Measurements from ENCODE around the gene MORN1. TPM values are rescaled to one million over a fixed set of nuclear protein-coding genes. Genes with fewer than 3 reads are reported as not detected.

The MORN1 gene
- total and polyA plus RNA-seq, 8 donors: 2.6 to 18.1 (median 5.7) TPM

- no peak for DNase-seq
- WGBS, 5 donors: 86 to 91% (median 91%) methylated on average over 9 to 20 of the region's 20 CpGs
- no peaks in the 10 kb centered on the region for H3K27me3 ChIP-seq
- peaks cover 0 to 28% (median 21%) of the 10 kb centered on the region in 4 donors for H3K36me3 ChIP-seq
- TF ChIP-seq POLR2A (IDR thresholded peaks at IDR 0.05): no peak
- no peak for TF ChIP-seq POLR2AphosphoS5 (IDR thresholded peaks at IDR 0.05)
- no peak for TF ChIP-seq EP300 (IDR thresholded peaks at IDR 0.05)
- TF ChIP-seq, protein P1, sequence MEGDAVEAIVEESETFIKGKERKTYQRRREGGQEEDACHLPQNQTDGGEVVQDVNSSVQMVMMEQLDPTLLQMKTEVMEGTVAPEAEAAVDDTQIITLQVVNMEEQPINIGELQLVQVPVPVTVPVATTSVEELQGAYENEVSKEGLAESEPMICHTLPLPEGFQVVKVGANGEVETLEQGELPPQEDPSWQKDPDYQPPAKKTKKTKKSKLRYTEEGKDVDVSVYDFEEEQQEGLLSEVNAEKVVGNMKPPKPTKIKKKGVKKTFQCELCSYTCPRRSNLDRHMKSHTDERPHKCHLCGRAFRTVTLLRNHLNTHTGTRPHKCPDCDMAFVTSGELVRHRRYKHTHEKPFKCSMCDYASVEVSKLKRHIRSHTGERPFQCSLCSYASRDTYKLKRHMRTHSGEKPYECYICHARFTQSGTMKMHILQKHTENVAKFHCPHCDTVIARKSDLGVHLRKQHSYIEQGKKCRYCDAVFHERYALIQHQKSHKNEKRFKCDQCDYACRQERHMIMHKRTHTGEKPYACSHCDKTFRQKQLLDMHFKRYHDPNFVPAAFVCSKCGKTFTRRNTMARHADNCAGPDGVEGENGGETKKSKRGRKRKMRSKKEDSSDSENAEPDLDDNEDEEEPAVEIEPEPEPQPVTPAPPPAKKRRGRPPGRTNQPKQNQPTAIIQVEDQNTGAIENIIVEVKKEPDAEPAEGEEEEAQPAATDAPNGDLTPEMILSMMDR (IDR thresholded peaks at IDR 0.05): no peak
- no peak overlapping the region for H3K4me3 ChIP-seq
- H3K4me1 ChIP-seq: no peaks in the 10 kb centered on the region
- intact Hi-C loops (cut with DNase I; ENCODE audit: low total_unique reads): no loop called here
- no peaks in the 10 kb centered on the region for H3K9me3 ChIP-seq
- H3K27ac ChIP-seq: no peak overlapping the region
Observed at GRCh38 chr1:2373551-2374251, 17.7 kb downstream of the MORN1 start.

DNA sequence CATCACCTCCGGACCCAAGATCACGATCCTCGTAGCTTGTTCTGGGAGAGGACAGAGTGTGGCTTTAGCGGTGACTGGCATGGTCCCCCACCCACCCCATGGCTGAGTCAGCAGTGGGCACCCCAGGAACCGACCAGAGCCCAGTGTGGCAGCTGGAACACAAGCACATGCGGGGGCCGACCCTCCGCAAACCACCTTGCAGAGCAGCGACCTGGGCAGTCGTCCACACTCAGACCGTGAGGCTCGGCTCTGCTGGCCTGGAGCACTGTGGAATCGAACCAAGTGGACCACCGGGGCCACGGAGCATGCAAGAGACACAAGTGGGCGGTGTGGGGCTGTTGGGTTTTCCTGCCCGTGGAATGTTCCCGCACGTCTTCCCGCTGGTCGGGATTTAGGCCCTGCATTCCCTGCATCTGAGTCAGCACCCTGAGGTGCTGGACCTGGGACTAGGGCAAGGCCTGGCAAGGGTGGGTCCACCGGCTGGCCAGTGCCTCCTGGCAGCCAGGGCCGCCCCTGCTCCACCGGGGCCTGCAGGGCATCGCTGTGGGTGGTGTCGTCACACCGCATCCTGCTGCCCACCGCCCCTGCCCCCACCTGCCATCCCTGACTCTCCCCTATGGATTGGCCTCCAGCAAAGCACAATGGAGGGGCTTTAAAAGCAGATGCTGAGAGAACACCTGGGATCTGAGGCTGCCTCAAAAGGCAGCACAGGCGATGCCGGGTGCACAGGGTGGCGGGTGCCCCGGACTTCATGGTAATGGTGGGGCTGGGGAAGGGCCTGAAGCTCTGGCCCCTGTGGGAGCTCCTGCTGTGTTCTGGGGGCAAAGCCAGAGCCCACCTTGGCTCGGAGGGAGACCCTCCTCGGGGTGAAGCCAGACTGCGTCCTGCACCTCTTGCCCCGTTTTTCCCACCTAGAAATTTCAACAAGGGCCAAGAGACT is 18.5 kb downstream of the MORN1 start:
- H3K4me3 ChIP-seq: no peak overlapping the region
- 89 to 95% (median 93%) methylated on average over 19 to 36 of the region's 36 CpGs for WGBS, 5 donors
- no peak for DNase-seq
- H3K9me3 ChIP-seq: no peaks in the 10 kb centered on the region
- H3K36me3 ChIP-seq: peaks cover 0 to 36% (median 21%) of the 10 kb centered on the region in 4 donors
- no peaks in the 10 kb centered on the region for H3K27me3 ChIP-seq
- no peak for TF ChIP-seq POLR2AphosphoS5 (IDR thresholded peaks at IDR 0.05)
- TF ChIP-seq EP300 (IDR thresholded peaks at IDR 0.05): no peak
- no peak for TF ChIP-seq POLR2A (IDR thresholded peaks at IDR 0.05)
- TF ChIP-seq, protein P1 (IDR thresholded peaks at IDR 0.05): no peak
- intact Hi-C loops (cut with DNase I; ENCODE audit: low total_unique reads): no loop called here
- H3K4me1 ChIP-seq: no peaks in the 10 kb centered on the region
- H3K27ac ChIP-seq: no peak overlapping the region

GRCh38 chr1:2368053-2368744 is 23.2 kb downstream of the MORN1 start:
- no peak overlapping the region for H3K4me3 ChIP-seq
- 92 to 96% (median 94%) methylated on average over 8 of the region's 8 CpGs for WGBS, 5 donors
- intact Hi-C loops (cut with DNase I; ENCODE audit: low total_unique reads): no loop called here
- no peaks in the 10 kb centered on the region for H3K27me3 ChIP-seq
- TF ChIP-seq EP300 (IDR thresholded peaks at IDR 0.05) (no peak), POLR2AphosphoS5 (IDR thresholded peaks at IDR 0.05) (no peak), POLR2A (IDR thresholded peaks at IDR 0.05) (no peak)
- TF ChIP-seq, protein P1 (IDR thresholded peaks at IDR 0.05): no peak
- DNase-seq: no peak
- H3K9me3 ChIP-seq: peaks cover 0 to 7% (median 2%) of the 10 kb centered on the region in 4 donors
- H3K36me3 ChIP-seq: peaks cover 0 to 36% (median 19%) of the 10 kb centered on the region in 4 donors
- no peak overlapping the region for H3K27ac ChIP-seq
- no peaks in the 10 kb centered on the region for H3K4me1 ChIP-seq
